ENCODE results near the gene RPL7A.
"Not testable (repeated sequence)": the region's sequence is repeated elsewhere in the genome, so short reads cannot be mapped to it uniquely, and the experiment has no call there.

RPL7A gene

GRCh38 chr9:133329306-133330156, 18.5 kb upstream of the RPL7A start:
- peak; percentile 24 for DNase-seq

DNA sequence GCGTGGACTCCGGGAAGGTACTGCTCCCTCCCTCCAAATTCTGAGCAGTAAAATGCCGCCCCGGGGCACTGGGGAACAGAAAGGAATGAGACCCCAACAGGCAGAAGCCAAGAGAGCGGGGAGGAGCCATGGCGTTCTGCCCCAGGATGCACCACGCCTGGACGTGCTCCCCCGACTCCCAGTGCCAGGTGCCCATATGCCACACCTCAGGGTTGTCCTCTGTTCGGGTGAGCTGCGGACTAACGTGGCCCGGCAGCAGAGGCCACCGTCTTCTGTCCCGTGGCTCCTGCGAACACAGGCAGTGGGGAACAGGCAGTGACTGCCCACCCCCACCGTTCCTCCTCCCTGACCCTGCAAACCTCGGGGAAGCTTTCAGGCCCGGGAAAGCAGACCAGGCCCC, 16.8 kb upstream of the RPL7A start:
- no peak for DNase-seq

GRCh38 chr9:133331641-133332380, 16.2 kb upstream of the RPL7A start:
- no peak for DNase-seq

DNA sequence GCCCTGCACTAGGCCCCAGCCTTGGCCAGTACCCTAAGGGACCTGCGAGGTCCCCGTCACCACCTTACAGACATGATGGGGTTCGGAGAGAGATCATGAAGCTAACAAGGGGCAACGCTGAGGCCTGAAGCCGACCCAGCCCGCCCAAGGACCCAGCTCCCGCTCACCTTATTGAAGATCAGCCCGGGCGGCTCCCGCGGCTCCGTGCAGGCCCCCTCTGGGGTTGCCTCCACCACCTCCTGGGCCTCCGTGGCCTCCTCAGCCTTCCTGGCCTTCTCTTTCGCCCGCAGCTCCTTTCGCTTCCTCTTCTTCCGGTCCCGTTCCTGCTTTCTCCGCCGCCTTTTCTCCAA, 15.7 kb upstream of the RPL7A start:
- DNase-seq = no peak

- DNase-seq = no peak
These were observed 15.0 kb upstream of the RPL7A start for GRCh38 chr9:133333011-133333410.

- DNase-seq = no peak
These were observed 14.5 kb upstream of the RPL7A start for GRCh38 chr9:133333566-133333965.

- DNase-seq = no peak
These were observed 13.9 kb upstream of the RPL7A start for GRCh38 chr9:133334161-133334560.

DNA sequence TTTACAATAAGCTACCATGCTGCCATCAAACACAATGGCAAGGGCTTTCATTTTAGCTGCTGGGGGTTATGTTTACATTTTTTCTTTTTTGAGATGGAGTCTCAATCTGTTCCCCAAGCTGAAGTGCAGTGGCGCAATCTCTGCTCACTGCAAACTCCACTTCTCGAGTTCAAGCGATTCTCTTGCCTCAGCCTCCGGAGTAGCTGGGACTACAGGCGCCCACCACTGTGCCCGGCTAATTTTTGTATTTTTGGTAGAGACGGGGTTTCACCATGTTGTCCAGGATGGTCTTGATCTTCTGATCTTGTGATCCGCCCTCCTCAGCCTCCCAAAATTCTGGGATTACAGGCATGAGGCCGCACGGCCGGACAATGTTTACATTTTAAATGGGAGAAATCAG, 13.1 kb upstream of the RPL7A start:
- not testable (repeated sequence) for DNase-seq

- DNase-seq = peak; percentile 90
These were observed 11.8 kb upstream of the RPL7A start, which contains the start of gene SURF6 for GRCh38 chr9:133335924-133336811. Gene SURF6 (minus strand): TSS chr9:133336188. CDS start chr9:133336132, 56 bp downstream.

DNA sequence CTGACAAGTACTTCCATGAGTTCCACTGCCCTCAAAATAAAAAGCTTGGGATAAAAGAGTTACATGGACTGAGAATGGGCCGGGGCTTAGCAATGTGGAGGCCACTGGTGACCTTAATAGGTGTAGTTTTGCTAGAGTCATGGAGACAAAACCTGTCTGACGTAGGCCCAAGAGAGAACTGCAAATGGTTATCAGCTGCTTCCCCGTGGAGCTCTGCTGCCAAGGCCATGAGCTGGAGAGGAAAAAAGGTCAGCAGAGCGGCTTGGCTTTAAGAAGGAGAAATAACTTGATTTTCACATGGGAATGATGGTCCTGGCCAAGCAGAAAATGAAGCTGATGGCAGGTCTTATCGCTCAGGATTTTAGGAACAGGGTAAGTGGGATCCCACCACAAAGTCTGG, 8.4 kb upstream of the RPL7A start:
- no peak for DNase-seq

- no peak for DNase-seq
These were observed 7.8 kb upstream of the RPL7A start for GRCh38 chr9:133340256-133340655.

GRCh38 chr9:133340916-133341315, 7.1 kb upstream of the RPL7A start:
- no peak for DNase-seq

DNA sequence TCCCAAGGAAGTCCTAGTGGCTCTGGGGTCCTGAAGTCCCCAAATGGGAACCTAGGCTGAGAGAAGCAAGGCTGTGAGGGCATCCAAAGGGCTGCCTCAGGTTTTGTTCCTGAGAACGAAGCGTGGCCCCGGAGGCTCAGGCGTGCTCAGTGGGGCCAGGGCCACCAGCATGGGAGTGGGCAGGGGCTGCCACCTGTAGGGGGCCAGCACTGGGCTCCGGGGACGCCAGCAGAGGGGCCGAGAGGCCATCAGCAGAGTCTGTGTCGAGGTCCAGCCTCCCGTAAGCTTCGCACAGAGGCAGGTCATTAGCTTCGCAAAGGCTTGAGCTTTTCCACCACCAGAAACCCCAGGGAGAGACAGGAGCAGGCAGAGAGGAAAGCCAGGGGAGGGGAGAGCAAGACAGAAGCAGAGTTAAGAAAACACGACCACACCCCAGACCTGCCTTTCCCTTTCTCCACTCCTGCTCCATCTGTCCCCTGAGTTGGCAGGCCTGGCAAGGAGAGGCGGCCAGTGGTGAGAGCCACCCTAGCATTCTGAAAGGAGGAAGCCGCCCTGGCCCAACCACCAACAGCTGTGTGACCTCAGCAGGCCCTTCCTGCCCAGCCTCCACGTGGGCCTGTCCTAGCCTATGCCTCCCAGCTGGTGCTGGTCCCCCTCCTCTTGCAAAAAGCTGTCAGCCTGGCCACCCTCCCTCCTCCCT, 6.5 kb upstream of the RPL7A start:
- no peak for DNase-seq

- DNase-seq = no peak
These were observed 6.0 kb upstream of the RPL7A start for GRCh38 chr9:133342069-133342406.

DNA sequence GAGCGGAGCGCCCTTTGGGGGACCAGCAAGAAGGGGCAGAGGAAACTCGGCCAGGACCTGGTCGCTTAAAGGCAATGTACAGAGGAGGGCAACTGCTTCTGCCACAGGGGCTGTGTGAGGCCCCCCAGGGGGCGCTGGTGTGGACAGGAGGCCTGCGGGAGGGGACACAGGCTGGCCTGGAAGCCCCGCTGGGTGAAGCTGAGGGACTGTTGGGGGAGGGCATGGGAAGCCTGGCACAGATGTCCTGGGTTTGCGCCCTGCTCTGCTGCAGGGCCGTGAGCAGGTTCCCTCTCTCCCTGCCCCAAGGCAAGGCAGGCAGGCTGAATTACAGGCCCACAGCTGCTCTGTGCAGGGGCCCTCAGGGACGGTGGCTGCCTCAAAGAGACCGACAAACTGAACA, 5.4 kb upstream of the RPL7A start:
- DNase-seq = no peak

- DNase-seq = no peak
These were observed 3.9 kb upstream of the RPL7A start for GRCh38 chr9:133344071-133344470.

DNA sequence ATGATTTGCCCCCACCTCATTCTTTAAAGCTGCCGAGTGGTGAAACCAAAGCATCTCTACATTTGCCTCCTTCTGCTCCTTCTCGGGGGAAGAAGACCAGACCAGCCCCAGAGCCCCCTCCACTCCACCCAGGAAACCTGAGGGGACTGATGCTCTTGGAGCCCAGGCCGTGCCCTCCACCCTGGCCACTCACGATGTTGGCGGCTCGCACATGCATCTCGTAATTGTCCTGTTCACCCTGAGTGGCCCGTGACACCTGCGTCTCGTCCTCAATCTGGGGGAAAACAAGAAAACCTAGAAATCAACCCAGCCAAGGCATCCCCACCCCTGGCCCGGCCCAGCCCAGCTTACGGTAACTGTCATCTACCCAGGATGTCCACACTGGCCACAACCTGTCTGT, 3.0 kb upstream of the RPL7A start:
- no peak for DNase-seq

GRCh38 chr9:133345596-133345995, 2.4 kb upstream of the RPL7A start:
- DNase-seq = no peak

- no peak for DNase-seq
These were observed 1.8 kb upstream of the RPL7A start for GRCh38 chr9:133346021-133346785.

DNA sequence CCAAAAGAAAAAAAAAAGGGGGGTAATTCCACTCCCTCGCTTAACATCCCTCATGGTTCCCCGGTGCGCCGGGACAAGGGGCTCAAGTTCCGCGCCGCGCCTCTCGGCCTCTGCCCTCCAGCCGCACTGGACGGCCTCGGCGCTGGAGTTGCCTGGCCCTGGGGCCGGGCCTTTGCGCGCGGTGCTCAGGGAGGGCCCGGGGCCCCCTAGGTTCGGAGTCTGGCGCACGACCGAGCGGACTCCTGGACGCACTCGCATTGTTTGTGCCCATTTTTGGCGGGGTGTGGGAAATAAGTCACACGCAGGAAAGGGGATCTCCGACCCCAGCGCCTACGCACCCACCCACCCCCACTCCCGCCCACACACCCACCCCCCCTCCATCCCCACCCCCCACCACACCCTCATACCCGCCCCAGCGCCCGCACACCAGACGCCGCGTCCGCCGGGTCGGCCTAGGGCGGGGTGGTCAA, 468 bp upstream of the RPL7A start:
- no peak for DNase-seq

- DNase-seq = no peak
These were observed 928 bp downstream of the RPL7A start for GRCh38 chr9:133348718-133349573.
